Tongue (tissue), 2 donors: ENCODE results near the gene STAC2. TPM values are rescaled to one million over a fixed set of nuclear protein-coding genes. Genes with fewer than 3 reads are reported as not detected.
"Not testable (repeated sequence)": the region's sequence is repeated elsewhere in the genome, so short reads cannot be mapped to it uniquely, and the experiment has no call there.

Experiments used
- DNase-seq: peaks from one replicate; pipeline ENCODE4 v3.0.0-alpha.2; 2015
- total RNA-seq: library from RNA; depleted of rRNA; stranded (reverse); fragments of >200 nt; gene quantifications from one replicate; pipeline ENCODE4 v1.2.3, GENCODE V29; 2014

The STAC2 gene, protein sequence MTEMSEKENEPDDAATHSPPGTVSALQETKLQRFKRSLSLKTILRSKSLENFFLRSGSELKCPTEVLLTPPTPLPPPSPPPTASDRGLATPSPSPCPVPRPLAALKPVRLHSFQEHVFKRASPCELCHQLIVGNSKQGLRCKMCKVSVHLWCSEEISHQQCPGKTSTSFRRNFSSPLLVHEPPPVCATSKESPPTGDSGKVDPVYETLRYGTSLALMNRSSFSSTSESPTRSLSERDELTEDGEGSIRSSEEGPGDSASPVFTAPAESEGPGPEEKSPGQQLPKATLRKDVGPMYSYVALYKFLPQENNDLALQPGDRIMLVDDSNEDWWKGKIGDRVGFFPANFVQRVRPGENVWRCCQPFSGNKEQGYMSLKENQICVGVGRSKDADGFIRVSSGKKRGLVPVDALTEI
- 0.41 TPM for total RNA-seq

DNA sequence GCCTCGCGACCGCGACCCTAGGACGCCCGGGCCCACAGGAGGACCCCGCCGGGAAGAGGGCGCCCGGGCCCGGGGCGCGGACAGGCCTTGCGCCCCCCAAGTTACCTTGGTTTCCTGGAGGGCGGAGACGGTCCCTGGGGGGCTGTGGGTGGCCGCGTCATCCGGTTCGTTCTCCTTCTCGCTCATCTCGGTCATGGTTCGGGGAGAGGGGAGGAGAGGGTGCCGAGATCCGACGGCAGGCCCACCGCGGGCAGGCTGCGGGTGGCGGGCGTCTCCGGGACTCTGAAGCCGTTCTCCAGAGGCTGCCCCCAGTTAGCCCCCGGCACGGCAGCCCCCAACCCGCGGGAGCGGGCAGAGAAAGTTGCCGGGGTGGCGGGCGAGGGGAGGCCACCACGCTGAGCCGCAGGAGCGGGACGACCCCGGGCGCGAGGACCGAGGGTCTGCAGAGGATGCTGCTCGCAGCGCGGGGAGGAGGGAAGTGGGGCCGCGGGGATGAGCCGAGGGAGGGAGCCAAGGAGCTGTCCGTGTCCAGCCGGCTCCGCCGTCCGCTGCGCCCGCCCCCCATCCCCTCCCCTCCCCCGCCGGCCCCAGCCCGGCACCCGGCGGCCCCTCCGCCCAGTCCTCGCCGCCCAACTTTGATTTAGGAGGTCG lies at the start of gene STAC2:
STAC2 (minus strand) TSS at position 638 of the 651 bp plus-strand sequence; CDS start at position 195, 443 bp downstream.
- DNase-seq, result no peak

DNA sequence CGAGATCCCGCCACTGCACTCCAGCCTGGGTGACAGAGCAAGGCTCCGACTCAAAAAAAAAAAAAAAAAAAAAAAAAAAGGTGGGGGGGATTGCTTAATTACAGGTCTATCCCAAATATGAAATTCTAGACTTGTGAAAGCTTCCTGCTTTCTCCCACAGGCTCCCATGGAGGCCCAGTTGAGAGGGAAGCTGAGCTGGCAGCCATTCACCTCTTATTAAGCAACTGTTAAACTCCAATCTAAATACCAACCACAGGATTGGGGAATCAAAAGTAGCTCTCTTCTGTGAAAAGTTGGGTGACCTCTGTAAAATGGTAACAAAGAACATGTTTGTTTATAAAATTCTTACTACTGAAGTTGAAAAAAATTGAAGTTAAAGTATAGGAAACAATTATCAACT lies 45.8 kb upstream of the STAC2 start:
- DNase-seq, result no peak

DNA sequence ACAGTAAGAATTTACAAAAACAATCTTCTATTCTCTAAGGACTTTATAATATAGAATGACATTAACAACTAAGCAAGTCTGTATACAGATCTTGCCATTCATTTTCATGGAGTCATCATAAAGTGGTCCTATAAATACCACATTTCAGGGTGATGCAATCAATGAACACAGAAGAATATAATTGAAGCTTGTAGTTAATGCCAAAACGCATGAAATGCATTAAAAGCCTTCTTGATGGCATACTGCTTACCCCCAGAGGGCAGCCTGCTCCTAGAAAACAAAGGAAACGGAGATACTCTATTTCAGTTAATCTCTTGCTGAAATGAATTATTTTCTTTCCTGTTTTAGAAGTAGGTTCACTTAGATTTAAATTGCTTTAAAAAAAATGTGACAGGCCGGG lies 45.2 kb upstream of the STAC2 start:
- DNase-seq, result peak; percentile 22

DNA sequence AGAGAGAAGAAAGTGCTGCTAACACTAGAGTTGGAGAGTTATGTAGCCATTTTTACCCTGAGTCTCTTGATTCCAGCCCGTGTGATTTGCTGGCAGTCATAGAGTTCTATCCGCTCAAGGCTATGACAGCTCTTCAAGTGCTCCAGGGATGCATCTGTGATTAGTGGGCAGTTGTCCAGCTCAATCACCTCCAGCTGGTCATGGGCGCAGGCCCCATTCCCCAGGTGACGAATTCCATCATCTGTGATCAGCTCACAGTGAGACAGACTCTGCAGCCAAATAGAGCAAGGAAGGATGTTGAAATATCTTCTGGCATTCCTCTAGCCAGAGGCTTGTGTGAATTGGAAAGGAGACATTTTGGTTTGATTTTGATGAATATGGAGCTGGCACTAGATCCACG lies 38.4 kb upstream of the STAC2 start:
- peak; percentile 67 for DNase-seq

DNA sequence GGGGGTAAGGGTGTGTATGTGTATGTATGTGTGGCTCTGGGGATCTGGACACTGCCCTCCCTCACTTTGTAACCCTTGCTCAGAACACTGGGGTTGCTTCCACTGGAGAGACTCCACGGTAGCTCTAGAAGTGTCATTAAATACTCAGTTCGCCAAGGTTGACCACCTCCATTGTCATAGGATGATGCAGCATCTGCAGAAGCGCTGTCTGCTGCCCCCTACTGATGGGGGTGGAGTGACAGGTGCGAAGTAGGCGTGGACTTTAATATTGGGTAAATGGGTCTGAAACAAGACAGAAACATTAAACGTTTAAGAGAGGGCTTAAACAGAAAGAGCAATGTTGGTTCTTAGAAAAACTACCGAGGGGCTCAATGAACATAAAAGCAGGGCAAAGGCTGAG lies 35.5 kb upstream of the STAC2 start:
- DNase-seq, result no peak

DNA sequence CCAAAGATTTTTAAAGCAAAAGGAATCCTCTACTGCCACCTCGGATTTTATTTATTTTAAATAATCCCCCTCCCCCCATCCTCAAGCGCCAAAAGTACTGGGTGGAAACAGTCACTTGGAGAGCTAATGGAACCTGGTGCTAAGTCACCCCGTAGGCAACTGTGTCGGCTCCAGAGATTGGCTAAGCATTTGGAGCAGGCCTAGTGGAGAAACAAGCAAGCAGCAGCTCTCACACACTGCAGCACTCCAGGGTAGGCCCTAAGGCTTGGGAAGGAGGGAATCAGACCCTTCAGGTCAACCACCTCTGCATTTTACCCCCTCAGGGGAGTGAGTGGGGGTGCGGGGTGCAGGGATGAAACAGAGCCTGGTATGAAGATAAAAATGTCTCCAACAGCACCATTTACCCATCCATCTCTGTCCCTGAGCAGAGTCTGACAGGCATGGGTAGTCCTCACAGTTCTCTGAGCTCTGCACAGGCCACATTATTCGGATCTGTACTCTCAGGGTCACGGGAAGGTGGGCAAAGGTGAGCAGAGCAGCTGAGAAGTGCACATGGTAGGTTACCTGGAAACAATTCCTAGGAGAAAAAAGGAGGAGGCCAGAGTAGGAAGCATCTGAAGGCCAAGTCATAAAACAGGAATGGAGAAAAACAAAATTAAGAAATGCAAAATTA lies 27.2 kb upstream of the STAC2 start:
- DNase-seq, result no peak

DNA sequence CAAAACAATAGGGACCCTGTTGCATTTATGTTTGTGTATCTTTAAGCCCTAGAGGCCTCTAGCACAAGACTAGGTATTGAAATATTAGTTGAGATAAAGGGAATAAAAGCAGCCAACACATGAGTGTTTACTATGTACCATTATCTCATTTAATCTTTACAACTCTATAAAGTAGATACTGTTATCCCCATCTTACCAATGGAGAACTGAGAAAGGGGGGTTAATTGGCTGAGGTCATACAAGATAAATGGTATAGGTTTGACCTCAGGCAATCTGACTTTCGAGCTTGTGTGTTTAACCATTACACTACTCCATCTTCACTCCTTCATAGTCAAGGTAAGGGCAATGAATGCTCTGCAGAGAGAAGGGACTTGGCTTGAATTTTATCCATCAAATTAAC lies 26.3 kb upstream of the STAC2 start:
- no peak for DNase-seq

DNA sequence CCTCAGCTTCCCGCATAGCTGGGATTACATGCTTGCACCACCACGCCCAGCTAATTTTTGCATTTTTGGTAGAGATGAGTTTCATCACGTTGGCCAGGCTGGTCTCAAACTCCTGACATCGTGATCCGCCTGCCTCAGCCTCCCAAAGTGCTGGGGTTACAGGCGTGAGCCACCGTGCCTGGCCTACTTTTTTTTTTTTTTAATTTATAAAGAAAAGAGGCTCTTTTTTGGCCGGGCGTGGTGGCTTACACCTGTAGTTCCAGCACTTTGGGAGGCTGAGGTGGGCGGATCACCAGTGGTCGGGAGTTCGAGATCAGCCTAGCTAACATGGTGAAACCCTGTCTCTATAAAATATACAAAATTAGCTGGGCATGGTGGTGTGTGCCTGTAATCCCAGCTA lies 24.3 kb upstream of the STAC2 start:
- DNase-seq, result not testable (repeated sequence)

DNA sequence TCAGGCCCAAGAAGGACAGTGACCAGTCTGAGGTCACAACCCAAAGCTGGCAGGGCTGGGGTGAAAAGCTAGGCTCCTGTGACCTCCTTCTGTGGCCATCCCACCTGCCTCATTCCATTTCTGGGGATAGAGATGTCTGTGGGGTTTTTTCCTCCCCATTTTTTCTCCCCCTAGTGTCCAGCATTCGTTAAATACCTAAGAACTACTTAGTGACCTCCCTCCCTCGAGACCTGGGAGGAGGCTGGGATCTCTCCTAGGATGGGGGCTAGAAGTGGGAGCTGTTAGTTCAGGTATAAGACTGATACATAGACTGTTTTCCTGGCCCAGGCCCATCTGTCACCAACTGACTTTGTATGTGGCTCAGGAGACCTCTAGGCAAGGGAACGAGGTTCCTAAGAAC lies 20.5 kb upstream of the STAC2 start:
- DNase-seq, result no peak

DNA sequence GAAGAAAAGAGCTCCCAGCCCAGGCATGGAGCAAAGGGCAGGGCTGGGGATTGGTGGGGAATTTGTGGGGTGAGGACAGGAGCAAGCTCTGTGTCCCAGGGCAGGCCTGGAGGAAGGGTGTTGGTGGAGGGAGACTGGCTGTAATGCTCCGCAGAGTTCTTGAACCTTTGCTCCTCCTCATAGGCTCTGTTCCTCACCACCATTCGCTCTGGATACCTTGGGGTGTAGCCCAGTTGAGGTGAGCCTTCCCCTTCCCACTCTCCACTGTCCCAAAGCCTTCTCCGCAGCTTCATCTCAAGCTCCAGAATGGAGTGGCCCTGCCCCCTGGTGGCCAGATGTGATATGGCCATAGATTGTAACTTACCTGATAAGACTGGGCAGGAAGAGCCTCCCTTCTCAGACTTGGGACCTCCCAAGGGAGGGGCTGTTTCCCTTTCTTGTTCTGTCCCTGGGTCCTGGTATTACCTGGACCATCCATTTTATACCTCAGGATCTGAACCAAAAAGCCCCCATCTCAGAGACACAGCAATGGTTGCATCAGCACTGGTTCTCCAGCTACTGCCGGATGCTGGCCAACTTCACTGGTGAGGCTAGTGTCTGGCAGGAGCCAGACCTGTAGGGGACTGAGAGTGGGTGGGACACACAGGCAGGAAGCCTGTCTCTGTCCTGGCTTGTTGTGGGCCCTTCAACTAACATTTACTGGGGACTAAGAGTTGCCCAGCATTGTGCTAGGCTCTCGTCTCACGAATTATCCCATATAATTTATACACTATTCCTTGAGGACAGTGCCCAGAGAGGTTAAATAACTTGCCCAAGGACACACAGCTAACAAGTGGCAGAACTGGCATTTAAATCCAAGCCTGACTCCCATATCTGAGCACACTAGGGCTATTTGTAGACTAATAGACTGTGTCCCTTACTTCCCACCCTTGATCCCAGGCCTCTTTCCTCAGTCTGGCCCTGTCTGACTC lies 19.1 kb upstream of the STAC2 start:
- DNase-seq, result peak; percentile 94

DNA sequence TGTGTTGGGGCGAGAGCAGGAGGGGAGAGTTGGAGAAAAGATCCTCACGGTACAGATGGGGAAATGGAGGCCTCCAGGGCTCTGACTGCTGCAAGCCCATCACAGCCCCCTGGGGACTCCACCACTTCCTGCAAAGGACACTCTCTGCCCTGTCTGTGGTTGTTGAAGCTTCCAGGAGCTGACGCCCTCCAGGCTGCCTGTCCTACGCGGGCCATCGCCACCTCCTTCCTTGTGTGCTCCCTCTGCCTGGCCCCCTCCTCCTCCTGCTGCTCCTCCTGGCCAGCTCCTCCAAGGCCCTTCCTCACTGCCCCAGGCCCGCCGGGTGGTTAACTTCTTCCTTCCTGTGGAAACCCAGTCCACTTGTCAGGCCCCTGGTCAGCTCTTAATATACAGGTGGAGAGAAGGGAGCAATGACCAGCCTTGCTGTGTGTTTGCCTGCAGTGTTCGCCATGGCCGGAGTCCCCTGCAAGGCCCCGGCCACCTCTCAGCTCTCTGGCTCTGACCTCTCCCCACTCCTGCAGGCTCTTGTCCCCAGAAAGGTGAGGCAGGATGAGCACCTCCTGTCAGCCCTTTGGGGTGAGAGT lies 18.4 kb upstream of the STAC2 start:
- no peak for DNase-seq

DNA sequence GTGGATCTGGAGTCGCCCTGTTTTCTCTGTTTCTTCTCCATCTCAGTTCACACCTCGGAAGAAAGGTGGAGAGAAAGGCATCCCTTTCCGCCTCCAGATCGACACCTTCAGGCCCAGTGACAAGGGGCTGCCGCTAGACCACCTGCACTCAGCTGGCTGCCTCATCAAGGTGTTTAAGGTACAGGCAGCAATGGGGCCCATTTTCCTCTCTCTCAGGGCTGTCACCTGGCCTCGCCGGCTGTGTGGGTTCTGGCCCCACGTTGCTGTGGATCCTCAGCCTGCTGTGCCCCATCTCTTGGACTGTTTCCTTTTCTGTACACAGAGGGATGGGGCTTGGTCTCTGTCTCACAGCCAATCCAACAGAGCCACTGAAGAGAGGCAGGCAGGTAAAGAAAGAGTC lies 17.4 kb upstream of the STAC2 start:
- DNase-seq, result no peak

DNA sequence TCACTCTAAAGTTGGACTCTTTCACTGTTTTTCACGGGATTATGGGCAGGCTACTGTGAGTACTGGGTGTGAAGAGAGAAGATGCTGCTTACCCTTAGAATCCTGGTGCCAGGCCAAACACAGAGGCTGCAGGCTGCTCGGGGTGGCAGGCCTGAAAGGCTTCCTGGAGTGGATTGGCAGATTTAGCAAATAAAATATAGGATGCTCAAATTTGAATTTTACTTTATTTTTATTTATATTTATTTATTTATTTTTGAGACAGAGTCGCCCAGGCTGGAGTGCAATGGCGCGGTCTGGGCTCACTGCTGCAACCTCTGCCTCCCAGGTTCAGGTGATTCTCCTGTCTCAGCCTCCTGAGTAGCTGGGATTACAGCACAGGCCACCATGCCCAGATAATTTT lies 14.9 kb upstream of the STAC2 start:
- no peak for DNase-seq

DNA sequence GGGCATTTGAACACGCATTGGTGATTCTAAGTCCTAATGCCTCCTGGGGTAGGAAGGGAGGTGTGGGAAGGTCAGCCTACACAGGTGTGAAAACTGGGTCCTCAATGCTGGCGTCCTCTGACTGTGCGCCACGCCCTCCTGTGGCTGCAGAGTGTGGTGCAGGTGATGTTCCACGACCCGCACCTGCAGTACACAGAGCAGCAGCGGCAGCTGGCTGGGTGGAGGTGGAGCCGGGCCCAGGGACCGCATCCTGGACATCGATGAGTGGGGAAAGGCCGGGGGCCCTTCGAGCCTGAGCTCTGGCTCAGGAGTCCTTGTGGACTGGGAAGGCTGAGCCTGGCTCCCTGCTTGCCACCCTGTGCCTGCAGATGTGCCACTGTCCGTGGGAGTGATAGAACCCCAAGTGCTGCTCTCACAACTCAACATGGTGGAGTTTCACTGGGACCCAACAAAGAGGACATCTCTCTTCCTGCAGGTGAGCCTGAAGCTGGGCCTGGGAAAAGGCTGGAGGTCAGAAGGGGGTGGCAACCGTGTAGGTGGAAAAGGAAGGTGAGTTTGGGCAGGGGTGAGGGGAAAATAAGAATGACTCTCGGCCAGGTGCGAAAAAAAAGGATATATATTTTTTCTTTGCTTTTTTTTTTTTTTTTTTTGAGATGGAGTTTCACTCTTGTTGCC lies 14.0 kb upstream of the STAC2 start:
- peak; percentile 35 for DNase-seq

DNA sequence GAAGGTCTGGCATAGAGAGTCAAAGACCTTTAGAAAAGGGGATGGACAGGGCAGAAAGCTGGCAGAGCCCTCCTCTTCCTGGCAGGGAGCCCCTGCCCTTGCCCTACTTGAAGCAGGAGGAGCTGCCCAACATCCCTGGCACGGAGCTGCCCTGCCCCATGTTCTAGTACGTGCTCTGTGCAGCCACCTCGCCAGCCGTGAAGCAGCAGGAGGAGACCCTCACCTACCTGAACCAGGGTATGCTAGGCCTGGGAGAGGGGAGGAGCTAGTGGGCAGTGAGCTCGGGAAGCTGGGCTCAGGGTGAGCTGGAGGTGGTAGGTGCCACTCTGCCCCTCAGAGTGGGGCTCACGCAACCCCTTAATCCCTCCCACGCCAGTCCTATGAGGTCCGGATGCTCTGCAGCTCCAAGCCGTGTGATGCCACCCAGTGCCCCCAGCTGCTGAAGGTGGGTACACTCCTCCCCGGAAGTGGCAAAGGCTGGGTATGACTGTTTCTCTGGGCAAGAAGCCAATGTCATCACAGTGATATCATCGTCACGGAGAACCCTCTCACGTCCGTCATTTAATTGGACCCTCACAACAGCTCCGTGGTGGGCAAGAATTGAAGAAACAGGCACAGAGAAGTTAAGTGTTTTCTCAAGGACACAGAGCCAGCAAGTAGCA lies 12.7 kb upstream of the STAC2 start:
- DNase-seq, result no peak

DNA sequence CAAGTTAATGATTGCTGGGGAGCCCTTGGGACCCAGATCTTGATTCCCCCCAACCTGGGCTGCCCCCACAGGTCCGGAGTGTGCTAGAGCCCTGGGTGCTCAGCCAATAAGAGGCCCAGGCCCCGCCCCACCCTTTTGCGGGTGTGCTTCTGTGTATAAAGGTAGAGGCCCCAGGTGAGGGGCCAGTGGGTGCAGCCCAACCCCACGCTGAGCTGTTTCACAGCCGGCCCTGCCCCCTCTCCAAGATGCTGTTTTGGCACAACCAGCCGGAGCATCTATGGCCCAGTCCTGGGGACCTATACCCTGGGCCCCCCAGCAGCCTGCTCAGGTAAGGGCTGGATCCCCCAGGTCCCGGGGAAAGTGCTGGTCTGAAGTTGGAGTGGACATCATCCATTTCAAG lies 11.8 kb upstream of the STAC2 start:
- DNase-seq, result no peak

DNA sequence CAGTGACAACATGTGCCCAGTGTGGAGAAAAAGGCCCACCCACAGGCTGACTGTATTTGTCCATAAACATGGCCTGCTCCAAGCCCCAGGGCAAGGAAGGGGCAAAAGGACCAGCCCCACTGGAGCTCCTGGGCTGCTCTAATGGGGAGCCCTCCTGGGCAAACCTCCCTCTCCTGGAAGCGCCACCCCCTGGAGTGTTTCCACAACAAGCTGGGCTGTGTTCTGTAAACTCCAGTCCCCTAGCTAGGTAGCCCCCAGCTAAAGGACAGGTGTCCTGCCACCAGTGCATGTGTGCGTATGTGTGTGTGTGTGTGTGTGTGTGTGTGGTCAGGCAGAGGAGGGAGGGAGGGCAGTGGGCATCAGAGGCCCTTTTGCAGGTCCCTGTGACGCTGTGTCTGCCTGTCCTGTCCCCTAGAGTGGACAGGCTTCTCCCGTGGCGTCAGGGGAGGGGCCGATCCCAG lies 11.3 kb upstream of the STAC2 start:
- no peak for DNase-seq

DNA sequence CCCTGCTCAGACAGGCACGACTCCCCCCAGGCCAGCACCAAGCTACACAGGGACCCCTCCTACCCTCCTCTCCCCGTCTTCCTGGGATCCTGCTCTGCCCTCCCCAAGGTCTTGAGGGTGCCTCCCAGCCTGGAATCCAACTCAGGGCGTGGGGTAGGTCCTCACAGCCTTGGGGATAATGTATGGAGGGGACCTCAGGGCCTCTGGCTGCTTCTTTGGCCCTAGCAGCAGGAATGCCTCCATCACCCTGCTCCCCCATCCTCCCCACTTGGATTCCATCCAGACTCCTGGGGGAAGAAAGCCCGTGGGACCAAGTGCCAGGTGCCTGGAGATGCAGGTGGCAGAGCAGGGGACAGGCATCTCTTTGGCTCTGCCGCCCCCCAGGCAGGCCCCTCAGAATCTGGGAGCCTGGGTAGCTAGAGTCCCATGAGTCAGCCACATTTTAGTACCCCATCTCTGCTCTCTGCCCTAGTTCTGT lies 10.7 kb upstream of the STAC2 start:
- no peak for DNase-seq

DNA sequence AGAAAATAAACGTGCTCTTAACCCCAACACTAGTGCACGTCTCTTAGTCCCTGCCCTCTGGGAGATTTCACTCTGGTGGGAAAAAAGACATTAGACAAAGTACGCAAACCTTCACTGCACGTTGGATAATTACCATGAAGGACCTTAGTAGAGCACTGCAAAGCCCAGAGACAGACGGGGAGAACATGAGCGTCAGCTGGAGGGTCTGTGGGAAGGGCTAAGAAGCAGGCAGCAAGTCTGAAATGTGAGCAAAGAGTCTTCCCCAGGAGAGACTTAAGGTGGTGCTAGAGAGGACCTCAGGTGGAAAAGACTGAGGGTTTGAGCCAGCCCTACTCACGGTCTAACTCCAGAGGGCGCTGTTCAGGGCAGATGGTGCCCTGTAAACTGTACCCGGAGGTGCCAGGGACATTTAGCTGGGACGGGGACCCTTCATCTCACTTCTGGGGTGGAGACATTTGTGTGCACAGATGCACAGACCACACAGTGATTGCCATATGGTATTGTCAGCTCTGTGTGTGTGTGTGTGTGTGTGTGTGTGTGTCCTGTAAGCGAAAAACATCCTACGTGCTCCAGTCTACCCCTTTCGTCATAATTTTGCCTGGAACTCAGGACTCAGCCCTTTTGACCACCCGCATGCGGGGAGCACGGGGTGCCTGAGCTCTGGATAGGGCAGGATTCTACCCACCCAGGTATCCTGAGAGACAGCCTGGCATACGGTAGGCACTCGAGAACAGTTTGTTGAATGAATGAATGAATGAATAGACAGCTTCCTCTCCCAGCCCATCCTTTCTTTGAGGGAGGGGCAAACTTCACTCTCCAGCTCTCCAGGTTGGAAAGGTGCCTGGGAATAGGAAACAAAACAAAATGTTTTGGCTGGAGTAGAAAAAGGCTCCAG lies 10.1 kb upstream of the STAC2 start:
- peak; percentile 68 for DNase-seq
